HepG2 (cell line): ENCODE results near the gene MTM1. TPM values are rescaled to one million over a fixed set of nuclear protein-coding genes. Genes with fewer than 3 reads are reported as not detected.

Experiments
- ATAC-seq: fragments of 200-7000 bp; cut with Tn5 transposase; 3 replicates; pipeline ENCODE4 v1.9.1; 2020; ENCODE audit warnings: mild to moderate bottlenecking, moderate library complexity
- Bru-seq: library from RNA; stranded (reverse); fragments of 400-500 nt; gene quantifications from one replicate; lab custom pipeline; 2021; lab: Mats Ljungman, UMichigan
- BruChase-seq, 2 experiments: library from RNA; stranded (reverse); fragments of 400-500 nt; gene quantifications; one replicate each; lab custom pipeline; 2021; lab: Mats Ljungman, UMichigan
- BruUV-seq: library from RNA; stranded (reverse); fragments of 400-500 nt; replicated peaks from 2 replicates; lab custom pipeline; 2021; lab: Mats Ljungman, UMichigan
- CTCF ChIA-PET: fragments of 300-600 bp; formaldehyde crosslinking; extraction: SDS; loops from one replicate; lab custom pipeline; 2021; ENCODE audit warnings: low total read pairs, inconsistent platforms, low intra/inter-chr PET ratio; lab: Yijun Ruan, JAX
- POLR2A ChIA-PET: fragments of 350-600 bp; sonication (Branson Sonifier 250); formaldehyde crosslinking; loops from one replicate; lab custom pipeline; 2020; ENCODE audit warnings: antibody characterized with exemption, inconsistent platforms; lab: Yijun Ruan, JAX
- DNase-seq: peaks from one replicate; pipeline ENCODE4 v3.0.0-alpha.2; 2015; ENCODE audit warnings: low spot score
- FAIRE-seq: peaks from 3 replicates; lab custom pipeline; 2011; peaks lifted over from hg19 to GRCh38; lab: Jason Lieb, UNC
- H2AFZ ChIP-seq: one replicate; pipeline ENCODE4 v1.6.1; 2011; ENCODE audit warnings: low read length, inconsistent platforms
- H3K27ac ChIP-seq: fragments of 300-600 bp; 3 replicates; pipeline ENCODE4 v1.8.0; 2011; ENCODE audit warnings: mixed run types, mild to moderate bottlenecking, mixed read lengths, low read length, inconsistent platforms; ENCODE audit not compliant: insufficient read depth; ENCODE audit errors: extremely low read length
- H3K27me3 ChIP-seq, 2 experiments: fragments of 200-600 bp in 1 of 2; 2 replicates in 1 of 2; 3 replicates in 1 of 2; pipeline versions ENCODE4 v1.6.0 to v1.8.0; 2011; ENCODE audit warnings: low read length in 2 of 2, mild to moderate bottlenecking in 2 of 2, moderate library complexity in 2 of 2, inconsistent platforms in 1 of 2; ENCODE audit not compliant: insufficient read depth in 2 of 2, control insufficient read depth in 1 of 2
- H3K36me3 ChIP-seq, 2 experiments: fragments of 200-600 bp in 1 of 2; replicated peaks in 1 of 2; 2 replicates in 1 of 2; 3 replicates in 1 of 2; pipeline versions ENCODE4 v1.5.1 to v1.8.0; 2011; ENCODE audit warnings: low read length in 2 of 2, inconsistent platforms in 1 of 2; ENCODE audit not compliant: insufficient read depth in 2 of 2, control insufficient read depth in 1 of 2
- H3K4me1 ChIP-seq: 2 replicates; pipeline ENCODE4 v1.5.1; 2012; ENCODE audit warnings: low read length, inconsistent platforms; ENCODE audit not compliant: insufficient read depth
- H3K4me2 ChIP-seq: 2 replicates; pipeline ENCODE4 v1.6.0; 2011; ENCODE audit warnings: low read depth, low read length, inconsistent platforms
- H3K4me3 ChIP-seq, 3 experiments: fragments of 200-600 bp in 1 of 3; sonication (generic), shearing (Covaris generic) in 1 of 3; replicated peaks in 1 of 3; 2 replicates each; pipeline ENCODE4 v1.5.1; 2011 to 2016; ENCODE audit warnings: low read length in 3 of 3, inconsistent platforms in 2 of 3, low read depth in 2 of 3, mild to moderate bottlenecking in 2 of 3, control low read depth in 1 of 3, mixed read lengths in 1 of 3; ENCODE audit not compliant: insufficient read depth in 1 of 3
- H3K79me2 ChIP-seq: one replicate; pipeline ENCODE4 v1.6.1; 2011; ENCODE audit warnings: low read length, inconsistent platforms; ENCODE audit not compliant: insufficient read depth
- H3K9ac ChIP-seq: 2 replicates; pipeline ENCODE4 v1.6.0; 2011; ENCODE audit warnings: mild to moderate bottlenecking, low read depth, low read length, inconsistent platforms; ENCODE audit not compliant: insufficient read depth
- H3K9me3 ChIP-seq: 2 replicates; pipeline ENCODE4 v1.5.1; 2012; ENCODE audit warnings: mild to moderate bottlenecking, low read length
- H4K20me1 ChIP-seq: 2 replicates; pipeline ENCODE4 v1.6.0; 2011; ENCODE audit warnings: inconsistent platforms, mild to moderate bottlenecking, low read length, moderate library complexity; ENCODE audit not compliant: insufficient read depth
- CERS6 ChIP-seq: sonication (generic); formaldehyde crosslinking; IDR thresholded peaks from 2 replicates; pipeline ENCODE4 v1.5.0; 2020; ENCODE audit warnings: missing genetic modification reagents
- GMEB1 ChIP-seq: sonication (generic); formaldehyde crosslinking; IDR thresholded peaks from 2 replicates; pipeline ENCODE4 v1.5.1; 2020; ENCODE audit warnings: missing genetic modification reagents, mild to moderate bottlenecking, borderline replicate concordance
- HDAC1 ChIP-seq: sonication (generic); formaldehyde crosslinking; IDR thresholded peaks from 2 replicates; pipeline ENCODE4 v1.5.1; 2020; ENCODE audit warnings: mild to moderate bottlenecking, missing genetic modification reagents
- HMG20A ChIP-seq: IDR thresholded peaks from 2 replicates; pipeline ENCODE4 v1.6.1; 2016; ENCODE audit warnings: borderline replicate concordance
- NR2C2 ChIP-seq: sonication (generic); formaldehyde crosslinking; IDR thresholded peaks from 2 replicates; pipeline ENCODE4 v1.4.0; 2020; ENCODE audit warnings: missing genetic modification reagents, mild to moderate bottlenecking, moderate library complexity, borderline replicate concordance
- PCBP2 ChIP-seq: fragments of 200-400 bp; formaldehyde crosslinking; optimal IDR thresholded peaks from 2 replicates; pipeline ENCODE3; 2018; ENCODE audit warnings: low read length, low read depth; ENCODE audit not compliant: poor library complexity, severe bottlenecking
- TEAD3 ChIP-seq: optimal IDR thresholded peaks from 2 replicates; pipeline ENCODE3; 2016; ENCODE audit warnings: borderline replicate concordance
- ZNF609 ChIP-seq: sonication (generic); formaldehyde crosslinking; IDR thresholded peaks from 2 replicates; pipeline ENCODE4 v1.4.0; 2020; ENCODE audit warnings: mild to moderate bottlenecking, missing genetic modification reagents, borderline replicate concordance
- WGBS: methylation state at CpG from one replicate; pipeline ENCODE4 v1.1.6; 2017; ENCODE audit warnings: low lambda C conversion rate; 5-methylcytosine and 5-hydroxymethylcytosine counted together
- in situ Hi-C: cut with HindIII; loops from 2 replicates; pipeline ENCODE4 v1.10.0; 2017; ENCODE audit warnings: low pct_unique_long_range_greater_than_20kb; ENCODE audit not compliant: extremely low pct_ligation_motif_present
- intact Hi-C: fragments of 100-400 bp; cut with micrococcal nuclease; formaldehyde crosslinking; loops from one replicate; pipeline ENCODE4 v1.10.0; 2022; ENCODE audit not compliant: unreplicated experiment
- long read RNA-seq, 2 experiments: library from RNA in 1 of 2; library from polyadenylated mRNA in 1 of 2; stranded (forward) in 1 of 2; unstranded in 1 of 2; transcript quantifications; one replicate each; pipeline ENCODE4 v2.0.0, GENCODE V29; 2019 to 2022
- polyA minus RNA-seq, 3 experiments: library from RNA; depleted of rRNA, polyadenylated mRNA; stranded (reverse); fragments of >200 nt; gene quantifications; 2 replicates each; pipeline ENCODE4 v1.2.3, GENCODE V29; 2011; ENCODE audit warnings: low replicate concordance in 1 of 3
- polyA plus RNA-seq, 8 experiments: library from polyadenylated mRNA; depleted of rRNA in 3 of 8; stranded (reverse) in 7 of 8; unstranded in 1 of 8; fragments of >200 nt; fragmentation: Illumina TruSeq in 4 of 8; extraction: Trizol in 4 of 8; gene quantifications; 2 replicates each; pipeline versions ENCODE4 v1.2.1 to v1.2.3, GENCODE V29; 2011 to 2016; ENCODE audit warnings: low read depth in 4 of 8, missing spikeins in 1 of 8, mixed read lengths in 1 of 8; ENCODE audit not compliant: insufficient read depth in 1 of 8
- total RNA-seq, 5 experiments: library from RNA; depleted of rRNA; stranded (reverse); fragments of >200 nt; fragmentation: Illumina TruSeq; extraction: Trizol; gene quantifications; 2 replicates each; pipeline ENCODE4 v1.2.3, GENCODE V29; 2016; ENCODE audit warnings: low read depth in 1 of 5

MTM1 gene
- total RNA-seq (2016; rRNA removed; fragmentation: Illumina TruSeq; extraction: Trizol) (15.2 and 27.2 TPM in 2 replicates), polyA plus RNA-seq (2011; rRNA removed) (8.7 and 12.0 TPM in 2 replicates), polyA minus RNA-seq (2011; rRNA and poly(A)+ RNA removed; ENCODE audit: low replicate concordance) (2.7 and 7.2 TPM in 2 replicates), Bru-seq, nascent RNA (percentile 78 among the genes with signal in this experiment), BruChase-seq, experiment 1, labeled RNA remaining after a 6-hour chase (percentile 66 among the genes with signal in this experiment), BruChase-seq, experiment 2, labeled RNA remaining after a 2-hour chase (percentile 71 among the genes with signal in this experiment)
- 15.6 and 17.4 TPM in 2 replicates for total RNA-seq (2016; cell fraction: cytosol; rRNA removed; fragmentation: Illumina TruSeq; extraction: Trizol; ENCODE audit: low read depth)
- total RNA-seq (2016; cell fraction: insoluble cytoplasmic fraction; rRNA removed; fragmentation: Illumina TruSeq; extraction: Trizol): 16.4 and 29.7 TPM in 2 replicates
- 9.7 and 11.4 TPM in 2 replicates for total RNA-seq (2016; cell fraction: membrane; rRNA removed; fragmentation: Illumina TruSeq; extraction: Trizol)
- 15.2 and 19.0 TPM in 2 replicates for total RNA-seq (2016; cell fraction: nucleus; rRNA removed; fragmentation: Illumina TruSeq; extraction: Trizol)
- 4.5 and 5.6 TPM in 2 replicates for polyA plus RNA-seq (2011; cell fraction: cytosol; rRNA removed)
- 3.9 and 5.2 TPM in 2 replicates for polyA plus RNA-seq (2011; cell fraction: nucleus; rRNA removed)
- 10.3 and 16.8 TPM in 2 replicates for polyA plus RNA-seq (2012)
- 0.55 and 0.63 TPM in 2 replicates for polyA plus RNA-seq (2016; cell fraction: cytosol; fragmentation: Illumina TruSeq; extraction: Trizol; ENCODE audit: low read depth)
- 21.9 and 26.9 TPM in 2 replicates for polyA plus RNA-seq (2016; cell fraction: insoluble cytoplasmic fraction; fragmentation: Illumina TruSeq; extraction: Trizol; ENCODE audit: low read depth)
- 1.6 and 2.2 TPM in 2 replicates for polyA plus RNA-seq (2016; cell fraction: membrane; fragmentation: Illumina TruSeq; extraction: Trizol; ENCODE audit: low read depth)
- polyA plus RNA-seq (2016; cell fraction: nucleus; fragmentation: Illumina TruSeq; extraction: Trizol; ENCODE audit: insufficient read depth, low read depth): 13.2 and 14.3 TPM in 2 replicates
- polyA minus RNA-seq (2011; cell fraction: cytosol; rRNA and poly(A)+ RNA removed): 6.0 and 7.1 TPM in 2 replicates
- 40.0 and 50.3 TPM in 2 replicates for polyA minus RNA-seq (2011; cell fraction: nucleus; rRNA and poly(A)+ RNA removed)
- long read RNA-seq, experiment 1, transcript MTM1-203 (15 exons, 3,593 nt): major isoform, 5 of 9 reads
- long read RNA-seq, experiment 1, partial matches to known transcripts: 3 of 9 reads
- long read RNA-seq, experiment 1, other reads (novel, unspliced or antisense): 1 of 9 reads
- long read RNA-seq, experiment 2, partial matches to known transcripts: 6 of 8 reads
- long read RNA-seq, experiment 2, other reads (novel, unspliced or antisense): 2 of 8 reads

- no peak within 1 kb of the TSS for H2AFZ ChIP-seq
- POLR2A ChIA-PET: interaction anchor here (0.5 to 8.1 kb wide), 3 partner anchors 10 to 125 kb away, joined by 3 to 63 read pairs (median 3); partner anchors contain the start of gene MTMR1
- peak; percentile 81 for FAIRE-seq
- TF ChIP-seq ZNF609 (CRISPR knock-in tag) (no peak), PCBP2 (no peak), NR2C2 (CRISPR knock-in tag) (peak; percentile 25; the same call in 1 of the 2 replicates), HDAC1 (CRISPR knock-in tag) (peak; percentile 51; the same call in 1 of the 2 replicates), HMG20A (no peak), TEAD3 (CRISPR knock-in tag) (peak; percentile 27), CERS6 (CRISPR knock-in tag) (no peak), GMEB1 (CRISPR knock-in tag) (peak; percentile 66; the same call in 1 of the 2 replicates)
Measured at GRCh38 chrX:150568320-150569154, at the start of gene MTM1. TSS of gene MTM1 (plus strand) at chrX:150568621. CDS start at chrX:150592615, 23,994 bp downstream.

More at GRCh38 chrX:150568320-150569154, at the start of gene MTM1:
- in situ Hi-C loops (no loop called here), intact Hi-C loops (no loop called here)
- no TSS peak for BruUV-seq
- CTCF ChIA-PET: no interaction called here
- no peaks in the 10 kb centered on the region for H3K9me3 ChIP-seq
- no peaks in the 10 kb centered on the region for H3K36me3 ChIP-seq
- no peaks in the 10 kb centered on the region for H4K20me1 ChIP-seq
- peak within 1 kb of the TSS; percentile 76 to 93 (median 77) for H3K4me3 ChIP-seq
- WGBS: no CpG with 5 or more reads among the region's 89 CpGs
- H3K9ac ChIP-seq: peak within 1 kb of the TSS; percentile 85
- H3K27me3 ChIP-seq: no peaks in the 10 kb centered on the region; a peak in 1 of 5 replicates
- peaks cover 43% of the 10 kb centered on the region for H3K79me2 ChIP-seq
- H3K4me2 ChIP-seq: peak within 1 kb of the TSS; percentile 72
- peak; percentile 78 for ATAC-seq
- H3K27ac ChIP-seq: peak within 1 kb of the TSS; percentile 89
- DNase-seq: peak; percentile 91
- peaks cover 45% of the 10 kb centered on the region for H3K4me1 ChIP-seq
